Measurements from ENCODE around the gene ADGRD2. TPM values are rescaled to one million over a fixed set of nuclear protein-coding genes. Genes with fewer than 3 reads are reported as not detected.
A peak's percentile ranks its signal among the peaks of the same experiment; 100 is the strongest.

Gene ADGRD2, protein sequence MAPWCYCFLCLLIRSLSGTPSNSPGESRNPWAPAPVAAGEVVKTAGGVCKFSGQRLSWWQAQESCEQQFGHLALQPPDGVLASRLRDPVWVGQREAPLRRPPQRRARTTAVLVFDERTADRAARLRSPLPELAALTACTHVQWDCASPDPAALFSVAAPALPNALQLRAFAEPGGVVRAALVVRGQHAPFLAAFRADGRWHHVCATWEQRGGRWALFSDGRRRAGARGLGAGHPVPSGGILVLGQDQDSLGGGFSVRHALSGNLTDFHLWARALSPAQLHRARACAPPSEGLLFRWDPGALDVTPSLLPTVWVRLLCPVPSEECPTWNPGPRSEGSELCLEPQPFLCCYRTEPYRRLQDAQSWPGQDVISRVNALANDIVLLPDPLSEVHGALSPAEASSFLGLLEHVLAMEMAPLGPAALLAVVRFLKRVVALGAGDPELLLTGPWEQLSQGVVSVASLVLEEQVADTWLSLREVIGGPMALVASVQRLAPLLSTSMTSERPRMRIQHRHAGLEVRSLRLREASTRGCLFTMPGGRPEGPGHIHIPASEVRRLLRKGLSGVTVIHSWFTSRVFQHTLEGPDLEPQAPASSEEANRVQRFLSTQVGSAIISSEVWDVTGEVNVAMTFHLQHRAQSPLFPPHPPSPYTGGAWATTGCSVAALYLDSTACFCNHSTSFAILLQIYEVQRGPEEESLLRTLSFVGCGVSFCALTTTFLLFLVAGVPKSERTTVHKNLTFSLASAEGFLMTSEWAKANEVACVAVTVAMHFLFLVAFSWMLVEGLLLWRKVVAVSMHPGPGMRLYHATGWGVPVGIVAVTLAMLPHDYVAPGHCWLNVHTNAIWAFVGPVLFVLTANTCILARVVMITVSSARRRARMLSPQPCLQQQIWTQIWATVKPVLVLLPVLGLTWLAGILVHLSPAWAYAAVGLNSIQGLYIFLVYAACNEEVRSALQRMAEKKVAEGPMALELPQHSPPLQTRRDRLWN
- polyA plus RNA-seq (0.04 TPM in 1 of 3 replicates, not detected in the others), polyA minus RNA-seq (not detected in 3 replicates)
- not detected for polyA plus RNA-seq (2011; ENCODE audit: low read depth)
- polyA plus RNA-seq (2011; cell fraction: cytosol; rRNA removed): not detected in 2 replicates
- 0.20 TPM in 1 of 2 replicates, not detected in the other for polyA plus RNA-seq (2011; cell fraction: nucleus; rRNA removed)
- polyA plus RNA-seq (2012; ENCODE audit: low replicate concordance): 0.14 and 0.36 TPM in 2 replicates
- polyA minus RNA-seq (2011; cell fraction: cytosol; rRNA and poly(A)+ RNA removed): not detected
- not detected in 2 replicates for polyA minus RNA-seq (2011; cell fraction: nucleus; rRNA and poly(A)+ RNA removed)

- Histone ChIP-seq H3K27me3 (ENCODE audit: control insufficient read depth, extremely low read depth, insufficient read depth, low read length) (peaks cover 11% of the 10 kb centered on the region), H3K79me2 (ENCODE audit: control insufficient read depth, insufficient read depth, low read length) (no peaks in the 10 kb centered on the region), H3K4me2 (ENCODE audit: control insufficient read depth, extremely low read depth, insufficient read depth, low read depth, low read length) (peak within 1 kb of the TSS; percentile 73), H2AFZ (ENCODE audit: control insufficient read depth, low read length) (peak within 1 kb of the TSS; percentile 65), H3K9ac (ENCODE audit: control insufficient read depth, extremely low read depth, insufficient read depth, low read length) (no peak within 1 kb of the TSS), H4K20me1 (ENCODE audit: control insufficient read depth, extremely low read depth, insufficient read depth, low read length) (no peaks in the 10 kb centered on the region), H3K9me3 (ENCODE audit: control insufficient read depth, low read depth, low read length) (peaks cover 3% of the 10 kb centered on the region), H3K36me3 (ENCODE audit: control insufficient read depth in 2 of 2, extremely low read depth in 1 of 2, insufficient read depth in 2 of 2, low read length in 2 of 2) (no peaks in the 10 kb centered on the region), H3K9me1 (ENCODE audit: control insufficient read depth, extremely low read depth, insufficient read depth, low read length) (no peaks in the 10 kb centered on the region), H3K4me1 (ENCODE audit: control insufficient read depth, extremely low read depth, insufficient read depth, low read length) (peaks cover 13% of the 10 kb centered on the region), H3K27ac (ENCODE audit: control insufficient read depth, insufficient read depth, low read length) (no peak within 1 kb of the TSS), H3K4me3 (ENCODE audit: control insufficient read depth in 2 of 3, extremely low read depth in 1 of 3, insufficient read depth in 2 of 3, low read depth in 1 of 3, low read length in 3 of 3) (peak within 1 kb of the TSS in 1 of 3 experiments; percentile 43)
- DNase-seq (ENCODE audit: low read depth, low spot score) (no peak), FAIRE-seq (no peak)
- TF ChIP-seq EZH2 (IDR thresholded peaks at IDR 0.05; ENCODE audit: low read length): no peak
- TF ChIP-seq CTCF (optimal IDR thresholded peaks at IDR 0.05 in 1 of 3, IDR thresholded peaks at IDR 0.05 in 1 of 3, conservative IDR thresholded peaks at IDR 0.05 in 1 of 3; ENCODE audit: extremely low read depth in 1 of 3, insufficient read depth in 2 of 3, low read length in 3 of 3): no peak
- dilution Hi-C loops (cut with MboI; ENCODE audit: extremely low pct_ligation_motif_present, low sequenced_read_pairs): no loop called here
These were observed at the start of gene ADGRD2 for GRCh38 chr9:124450241-124450924. Gene ADGRD2, plus strand, starts transcription at chr9:124450451. Its CDS starts 1,216 bp downstream, at chr9:124451667.

- Histone ChIP-seq H3K79me2 (ENCODE audit: control insufficient read depth, insufficient read depth, low read length) (peaks cover 87% of the 10 kb centered on the region), H3K4me3 (ENCODE audit: control insufficient read depth in 2 of 3, extremely low read depth in 1 of 3, insufficient read depth in 2 of 3, low read depth in 1 of 3, low read length in 3 of 3) (no peak overlapping the region), H4K20me1 (ENCODE audit: control insufficient read depth, extremely low read depth, insufficient read depth, low read length) (peaks cover 19% of the 10 kb centered on the region), H3K27me3 (ENCODE audit: control insufficient read depth, extremely low read depth, insufficient read depth, low read length) (no peaks in the 10 kb centered on the region), H3K27ac (ENCODE audit: control insufficient read depth, insufficient read depth, low read length) (no peak overlapping the region), H3K9me1 (ENCODE audit: control insufficient read depth, extremely low read depth, insufficient read depth, low read length) (peaks cover 4% of the 10 kb centered on the region), H3K9me3 (ENCODE audit: control insufficient read depth, low read depth, low read length) (no peaks in the 10 kb centered on the region), H3K9ac (ENCODE audit: control insufficient read depth, extremely low read depth, insufficient read depth, low read length) (no peak overlapping the region), H3K4me2 (ENCODE audit: control insufficient read depth, extremely low read depth, insufficient read depth, low read depth, low read length) (no peak overlapping the region), H2AFZ (ENCODE audit: control insufficient read depth, low read length) (no peak overlapping the region), H3K4me1 (ENCODE audit: control insufficient read depth, extremely low read depth, insufficient read depth, low read length) (peaks cover 21% of the 10 kb centered on the region), H3K36me3 (ENCODE audit: control insufficient read depth in 2 of 2, extremely low read depth in 1 of 2, insufficient read depth in 2 of 2, low read length in 2 of 2) (peaks cover 31 to 37% of the 10 kb centered on the region in 2 experiments)
- DNase-seq (ENCODE audit: low read depth, low spot score): no peak
- TF ChIP-seq CTCF (optimal IDR thresholded peaks at IDR 0.05 in 1 of 3, IDR thresholded peaks at IDR 0.05 in 1 of 3, conservative IDR thresholded peaks at IDR 0.05 in 1 of 3; ENCODE audit: extremely low read depth in 1 of 3, insufficient read depth in 2 of 3, low read length in 3 of 3): no peak
- no peak for TF ChIP-seq EZH2 (IDR thresholded peaks at IDR 0.05; ENCODE audit: low read length)
- FAIRE-seq: no peak
- dilution Hi-C loops (cut with MboI; ENCODE audit: extremely low pct_ligation_motif_present, low sequenced_read_pairs): no loop called here
These were observed 47.0 kb upstream of the ADGRD2 start for GRCh38 chr9:124403246-124403645.

Measured in keratinocyte (primary cell).